H1 (cell line): ENCODE results near the gene SKAP2. TPM values are rescaled to one million over a fixed set of nuclear protein-coding genes. Genes with fewer than 3 reads are reported as not detected.

ENCODE experiments used
- CTCF ChIA-PET: fragments of 300-600 bp; sonication (Branson Sonifier 250); formaldehyde crosslinking; loops from one replicate; lab custom pipeline; 2021; ENCODE audit not compliant: partially characterized antibody; lab: Charles Lee
- POLR2A ChIA-PET: fragments of 300-600 bp; sonication (Branson Sonifier 250); formaldehyde crosslinking; loops from one replicate; lab custom pipeline; 2021; ENCODE audit warnings: inconsistent platforms; ENCODE audit not compliant: partially characterized antibody; lab: Charles Lee
- DNase-seq, 2 experiments: peaks; one replicate each; pipeline versions ENCODE4 v3.0.0 to v3.0.0-alpha.2; 2010 to 2022; ENCODE audit warnings: low spot score in 2 of 2, low read depth in 1 of 2, mixed read lengths in 1 of 2
- FAIRE-seq: peaks from 2 replicates; lab custom pipeline; 2011; peaks lifted over from hg19 to GRCh38; lab: Jason Lieb, UNC
- H2AFZ ChIP-seq: 2 replicates; pipeline ENCODE4 v1.8.1; 2012; ENCODE audit warnings: low read length, inconsistent platforms
- H2AK5ac ChIP-seq: 2 replicates; pipeline ENCODE4 v1.6.1; 2013; ENCODE audit warnings: low read depth, low read length
- H2BK120ac ChIP-seq: replicated peaks from 2 replicates; pipeline ENCODE3; 2013; ENCODE audit warnings: low read depth, low read length, inconsistent platforms
- H2BK12ac ChIP-seq: 2 replicates; pipeline ENCODE4 v1.6.1; 2013; ENCODE audit warnings: low read depth, low read length
- H2BK15ac ChIP-seq: 2 replicates; pipeline ENCODE4 v1.6.1; 2013; ENCODE audit warnings: low read length
- H2BK20ac ChIP-seq: 2 replicates; pipeline ENCODE4 v1.6.1; 2013; ENCODE audit warnings: low read length
- H2BK5ac ChIP-seq: 2 replicates; pipeline ENCODE4 v1.6.1; 2013; ENCODE audit warnings: low read depth, low read length
- H3K14ac ChIP-seq: 2 replicates; pipeline ENCODE4 v1.6.1; 2013; ENCODE audit warnings: inconsistent platforms; ENCODE audit not compliant: insufficient read length
- H3K18ac ChIP-seq: 2 replicates; pipeline ENCODE4 v1.6.1; 2013; ENCODE audit warnings: low read length; ENCODE audit errors: extremely low read depth
- H3K23ac ChIP-seq: 2 replicates; pipeline ENCODE4 v1.6.1; 2013; ENCODE audit warnings: inconsistent platforms; ENCODE audit not compliant: insufficient read length
- H3K23me2 ChIP-seq: 2 replicates; pipeline ENCODE4 v1.6.1; 2013; ENCODE audit warnings: low read depth, low read length
- H3K27ac ChIP-seq: 2 replicates; pipeline ENCODE4 v1.6.1; 2011; ENCODE audit warnings: low read depth, low read length, inconsistent platforms
- H3K27me3 ChIP-seq, 4 experiments: replicated peaks in 1 of 4; 1 replicate in 1 of 4; 2 replicates in 3 of 4; pipeline versions ENCODE4 v1.6.1 to v1.8.1; 2011 to 2013; ENCODE audit warnings: low read length in 3 of 4, mild to moderate bottlenecking in 3 of 4, inconsistent platforms in 2 of 4, mixed read lengths in 2 of 4, moderate library complexity in 1 of 4; ENCODE audit not compliant: control insufficient read depth in 3 of 4, insufficient read depth in 3 of 4; ENCODE audit errors: extremely low read depth in 1 of 4
- H3K36me3 ChIP-seq, 4 experiments: 2 replicates each; pipeline versions ENCODE4 v1.6.1 to v1.8.1; 2011 to 2013; ENCODE audit warnings: mild to moderate bottlenecking in 4 of 4, low read length in 3 of 4, moderate library complexity in 2 of 4, control low read depth in 1 of 4, inconsistent platforms in 1 of 4; ENCODE audit not compliant: insufficient read depth in 4 of 4, control insufficient read depth in 2 of 4
- H3K4ac ChIP-seq: replicated peaks from 2 replicates; pipeline ENCODE3; 2013; ENCODE audit warnings: low read length, low read depth, mixed read lengths, inconsistent platforms; ENCODE audit not compliant: insufficient read length
- H3K4me1 ChIP-seq, 4 experiments: replicated peaks in 1 of 4; 1 replicate in 1 of 4; 2 replicates in 3 of 4; pipeline versions ENCODE4 v1.6.1 to v1.8.1; 2011 to 2013; ENCODE audit warnings: low read length in 3 of 4, inconsistent platforms in 2 of 4, mixed read lengths in 1 of 4; ENCODE audit not compliant: insufficient read depth in 4 of 4, control insufficient read depth in 3 of 4
- H3K4me2 ChIP-seq, 2 experiments: 2 replicates each; pipeline versions ENCODE4 v1.6.1 to v1.8.1; 2011 to 2013; ENCODE audit warnings: low read depth in 2 of 2, low read length in 2 of 2, control low read depth in 1 of 2, inconsistent platforms in 1 of 2, mild to moderate bottlenecking in 1 of 2; ENCODE audit not compliant: insufficient read depth in 1 of 2
- H3K4me3 ChIP-seq, 4 experiments: fragments of 200-600, 300-600 bp in 1 of 4; sonication (generic), shearing (Covaris generic), sonication (Bioruptor Twin) in 1 of 4; 2 replicates each; pipeline versions ENCODE4 v1.5.1 to v1.8.1; 2011 to 2016; ENCODE audit warnings: low read length in 4 of 4, low read depth in 3 of 4, control low read depth in 2 of 4, inconsistent platforms in 2 of 4, mild to moderate bottlenecking in 2 of 4, mixed read lengths in 1 of 4, moderate library complexity in 1 of 4; ENCODE audit not compliant: insufficient read depth in 2 of 4; ENCODE audit errors: extremely low read depth in 1 of 4
- H3K56ac ChIP-seq: replicated peaks from 2 replicates; pipeline ENCODE3; 2013; ENCODE audit warnings: low read depth, mild to moderate bottlenecking, mixed read lengths, low read length, inconsistent platforms; ENCODE audit not compliant: insufficient read length
- H3K79me1 ChIP-seq: 2 replicates; pipeline ENCODE4 v1.6.1; 2013; ENCODE audit warnings: low read depth, low read length, control low read depth
- H3K79me2 ChIP-seq, 2 experiments: 2 replicates each; pipeline versions ENCODE4 v1.6.1 to v1.8.1; 2012 to 2013; ENCODE audit warnings: low read length in 2 of 2, mild to moderate bottlenecking in 2 of 2, inconsistent platforms in 1 of 2; ENCODE audit not compliant: insufficient read depth in 2 of 2, control insufficient read depth in 1 of 2
- H3K9ac ChIP-seq, 4 experiments: replicated peaks in 1 of 4; 1 replicate in 1 of 4; 2 replicates in 3 of 4; pipeline versions ENCODE4 v1.6.1 to v1.8.1; 2011 to 2013; ENCODE audit warnings: low read depth in 3 of 4, low read length in 3 of 4, control low read depth in 2 of 4, mild to moderate bottlenecking in 2 of 4, moderate library complexity in 2 of 4, inconsistent platforms in 1 of 4; ENCODE audit errors: extremely low read depth in 1 of 4
- H3K9me3 ChIP-seq, 2 experiments: 2 replicates each; pipeline versions ENCODE4 v1.6.1 to v1.8.1; 2012 to 2013; ENCODE audit warnings: mild to moderate bottlenecking in 2 of 2, moderate library complexity in 2 of 2, control low read depth in 1 of 2, inconsistent platforms in 1 of 2, low read depth in 1 of 2, low read length in 1 of 2, mixed read lengths in 1 of 2; ENCODE audit not compliant: insufficient read depth in 2 of 2
- H4K20me1 ChIP-seq, 2 experiments: replicated peaks in 1 of 2; 2 replicates each; pipeline versions ENCODE3 to v1.8.1; 2011 to 2013; ENCODE audit warnings: inconsistent platforms in 2 of 2, low read length in 2 of 2, mild to moderate bottlenecking in 1 of 2; ENCODE audit not compliant: insufficient read depth in 2 of 2, control insufficient read depth in 1 of 2
- H4K5ac ChIP-seq: 2 replicates; pipeline ENCODE4 v1.6.1; 2013; ENCODE audit warnings: low read length, low read depth, mixed read lengths, inconsistent platforms; ENCODE audit not compliant: insufficient read length
- H4K8ac ChIP-seq: 2 replicates; pipeline ENCODE4 v1.8.0; 2013; ENCODE audit warnings: mild to moderate bottlenecking, moderate library complexity, low read length, inconsistent platforms; ENCODE audit not compliant: insufficient read depth; ENCODE audit errors: extremely low read depth
- H4K91ac ChIP-seq: replicated peaks from 2 replicates; pipeline ENCODE3; 2013; ENCODE audit warnings: low read length, mixed read lengths, inconsistent platforms; ENCODE audit not compliant: insufficient read length
- whole genome bisulfite sequencing, 2 experiments: shearing (Covaris generic) in 1 of 2; methylation state at CpG; one replicate each; pipeline versions ENCODE4 v1.1.6 to v1.1.7; 2013 to 2015; ENCODE audit warnings: low lambda C conversion rate in 2 of 2, mixed read lengths in 2 of 2, inconsistent platforms in 1 of 2, low coverage in 1 of 2, missing lambda C conversion rate in 1 of 2; ENCODE audit not compliant: insufficient replicate concordance in 2 of 2, insufficient coverage in 1 of 2, insufficient read length in 1 of 2; ENCODE audit errors: extremely low coverage in 1 of 2, missing lambda C conversion rate in 1 of 2; 5-methylcytosine and 5-hydroxymethylcytosine counted together
- polyA plus RNA-seq, 7 experiments: library from polyadenylated mRNA; depleted of rRNA in 3 of 7; stranded (reverse) in 5 of 7; unstranded in 2 of 7; fragments of >200 nt in 5 of 7; fragments of 200-250 nt in 2 of 7; gene quantifications; 1 replicate in 5 of 7; 2 replicates in 1 of 7; 4 replicates in 1 of 7; pipeline versions ENCODE4 v1.2.1 to v1.2.3, GENCODE V29; 2011 to 2013; ENCODE audit warnings: missing spikeins in 2 of 7, mixed read lengths in 2 of 7
- total RNA-seq: library from RNA; stranded (reverse); fragmentation: NEBNext Ultra II Directional; extraction: Animal tissue kit (Norgen Biotek cat#: 25700); gene quantifications from 2 replicates; pipeline ENCODE4 v1.2.1, GENCODE V29; 2021

SKAP2 gene
- total and polyA plus RNA-seq, 2 of the 8 experiments (the other 6 are each of a cell fraction or from before 2014, with no cell fraction given): 0.53 to 5.1 TPM

DNA sequence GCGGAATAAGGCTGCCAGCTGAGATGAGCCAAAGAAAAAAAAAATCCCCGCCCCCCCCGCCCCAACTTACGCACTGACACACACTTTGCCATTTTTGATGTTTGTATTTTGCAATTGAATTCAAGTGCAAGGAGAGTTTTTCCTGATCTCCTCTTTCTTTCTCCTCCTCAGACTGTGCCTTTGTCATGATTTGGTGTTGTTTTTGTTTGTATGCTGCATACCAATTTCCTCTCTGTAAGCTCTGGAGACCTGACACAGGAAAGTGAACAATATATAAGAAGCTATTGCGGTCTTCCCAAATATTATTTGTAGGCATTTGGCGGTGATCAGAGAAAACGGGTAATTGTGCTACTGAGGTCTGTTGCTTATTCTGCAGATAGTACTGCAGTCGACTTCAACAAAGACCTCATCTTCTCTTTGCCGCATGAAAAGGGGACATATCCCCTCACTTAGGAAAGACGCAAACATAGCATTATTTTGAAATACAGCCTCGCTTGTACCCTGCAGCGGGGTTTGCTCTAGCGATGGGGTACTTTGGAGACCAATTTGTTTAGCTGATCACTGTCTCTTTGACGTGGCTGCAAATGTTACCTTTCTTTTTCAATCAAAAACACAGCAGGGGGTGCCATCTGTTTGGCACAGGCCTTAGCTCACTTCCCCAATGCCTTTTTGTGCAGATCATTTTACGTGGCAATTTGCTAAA is 206.6 kb downstream of the SKAP2 start:
- H3K9ac ChIP-seq: no peak overlapping the region
- no peak overlapping the region for H3K4ac ChIP-seq
- FAIRE-seq (no peak), DNase-seq (no peak)
- H3K14ac ChIP-seq: no peak overlapping the region
- H3K4me1 ChIP-seq: peaks cover 5 to 19% (median 16%) of the 10 kb centered on the region in 4 experiments
- H3K36me3 ChIP-seq: no peaks in the 10 kb centered on the region
- no peaks in the 10 kb centered on the region for H3K27me3 ChIP-seq
- H4K91ac ChIP-seq: no peak overlapping the region
- H2BK12ac ChIP-seq: no peak overlapping the region
- no peak overlapping the region for H4K8ac ChIP-seq
- peak overlapping the region; percentile 5; the same call in 1 of the 2 replicates for H3K18ac ChIP-seq
- POLR2A ChIA-PET: interaction anchor here (0.7 kb wide), 1 partner anchor 658 kb away, joined by 4 read pairs; no protein-coding TSS in a partner anchor
- no peak overlapping the region for H2AFZ ChIP-seq
- H3K4me2 ChIP-seq: peak overlapping the region; percentile 68 to 82
- H2BK5ac ChIP-seq: no peak overlapping the region
- H3K79me2 ChIP-seq: no peaks in the 10 kb centered on the region
- H3K23me2 ChIP-seq: 0 out of 2 replicates have a peak, but pooled peaks cover 3% of the 10 kb centered on the region
- no peaks in the 10 kb centered on the region for H4K20me1 ChIP-seq
- H2AK5ac ChIP-seq: no peak overlapping the region
- H3K56ac ChIP-seq: no peak overlapping the region
- H3K9me3 ChIP-seq: no peaks in the 10 kb centered on the region
- CTCF ChIA-PET: interaction anchor here (0.9 to 2.4 kb wide), 14 partner anchors 10 to 503 kb away, joined by 3 to 15 read pairs (median 4); no protein-coding TSS in a partner anchor
- peak overlapping the region; percentile 1 to 49 (median 15); a peak in 6 of 8 replicates for H3K4me3 ChIP-seq
- no peak overlapping the region for H2BK15ac ChIP-seq
- H4K5ac ChIP-seq: no peak overlapping the region
- H3K23ac ChIP-seq: no peak overlapping the region
- no peaks in the 10 kb centered on the region for H3K79me1 ChIP-seq
- no peak overlapping the region for H3K27ac ChIP-seq
- 8% methylated on average over 15 of the region's 15 CpGs; no CpG with 5 or more reads in 1 of the 2 experiments for WGBS, 2 experiments
- H2BK20ac ChIP-seq: no peak overlapping the region
- no peak overlapping the region for H2BK120ac ChIP-seq
